Measurements from ENCODE around the gene GMCL2. TPM values are rescaled to one million over a fixed set of nuclear protein-coding genes. Genes with fewer than 3 reads are reported as not detected.

Gene GMCL2
- total RNA-seq, 2 experiments from 2014 or later, result not detected

DNA sequence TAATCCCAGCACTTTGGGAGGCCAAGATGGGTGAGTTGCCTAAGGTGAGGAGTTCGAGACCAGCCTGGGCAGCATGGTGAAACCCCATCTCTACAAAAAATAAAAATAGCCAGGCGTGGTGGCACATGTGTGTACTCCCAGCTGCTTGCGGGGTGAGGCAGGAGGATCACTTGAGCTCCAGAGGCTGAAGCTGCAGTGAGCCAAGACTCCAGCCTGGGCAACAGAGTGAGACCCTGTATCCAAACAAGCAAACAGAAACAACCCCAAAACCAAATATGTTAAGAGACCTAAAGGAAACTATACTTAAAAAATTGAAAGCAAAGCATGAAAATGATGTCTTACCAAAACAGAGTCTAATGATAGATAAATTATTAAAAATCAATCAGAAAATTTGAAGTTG is 29.6 kb upstream of the GMCL2 start:
- Mint-ChIP-seq H3K27me3 (no peaks in the 10 kb centered on the region), H3K4me1 (peaks cover 13% of the 10 kb centered on the region), H3K27ac (peak overlapping the region; percentile 13), H3K36me3 (ENCODE audit: low read depth) (peaks cover 63% of the 10 kb centered on the region), H3K4me3 (no peak overlapping the region), H3K9me3 (no peaks in the 10 kb centered on the region)
- DNase-seq, result no peak
- ChIA-PET CTCF (interaction anchor here (0.7 kb wide), 1 partner anchor 10 kb away, joined by 3 read pairs; no protein-coding TSS in a partner anchor), POLR2A (no interaction called here)

- Mint-ChIP-seq H3K9me3 (no peaks in the 10 kb centered on the region), H3K4me1 (peaks cover 6% of the 10 kb centered on the region), H3K27ac (peak overlapping the region; percentile 38), H3K27me3 (no peaks in the 10 kb centered on the region), H3K36me3 (ENCODE audit: low read depth) (peaks cover 64% of the 10 kb centered on the region), H3K4me3 (no peak overlapping the region)
- DNase-seq, result no peak
- ChIA-PET CTCF (interaction anchor here (0.7 to 1.4 kb wide), 4 partner anchors 9 to 12 kb away, joined by 3 to 5 read pairs (median 3); partner anchors contain the start of gene HNRNPAB), POLR2A (interaction anchor here (1.3 kb wide), 1 partner anchor 10 kb away, joined by 3 read pairs; no protein-coding TSS in a partner anchor)
These were observed 28.9 kb upstream of the GMCL2 start for GRCh38 chr5:178216088-178216534.

DNA sequence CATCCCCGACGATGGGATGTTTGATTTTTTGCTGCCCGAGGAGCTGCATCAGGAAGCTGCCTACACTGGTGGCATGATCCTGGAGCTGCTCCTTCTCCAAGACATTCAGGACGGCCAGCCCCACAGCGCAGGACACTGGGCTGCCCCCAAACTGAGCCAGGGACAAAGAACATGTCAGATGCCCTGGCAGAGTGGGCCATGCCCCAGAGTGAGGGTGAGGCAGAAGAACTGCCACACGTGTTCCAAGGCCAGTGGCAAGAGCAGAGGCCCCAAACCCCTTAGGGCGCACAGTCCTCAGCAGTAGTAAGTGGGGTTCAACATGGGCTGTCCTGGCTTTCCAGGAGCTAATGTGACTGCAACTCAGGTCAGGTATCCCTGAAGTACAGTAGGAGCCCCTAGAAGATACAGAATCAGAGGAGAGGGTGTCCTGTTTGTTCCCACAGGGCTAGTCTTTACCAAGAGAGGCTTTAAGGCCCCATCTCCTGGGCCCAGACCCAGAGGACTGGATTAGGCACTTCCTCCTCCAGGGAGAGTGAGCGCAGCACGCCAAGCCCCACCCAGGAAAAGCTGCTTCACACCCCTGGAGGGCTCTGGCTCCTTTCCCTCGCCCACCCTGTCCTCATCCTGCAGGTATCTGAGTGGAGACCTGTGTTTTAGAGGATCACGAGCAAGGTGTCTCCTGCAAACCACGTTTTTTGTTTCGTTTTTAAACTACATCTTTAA is 28.3 kb upstream of the GMCL2 start:
- Mint-ChIP-seq H3K27me3 (no peaks in the 10 kb centered on the region), H3K4me3 (no peak overlapping the region), H3K4me1 (peaks cover 6% of the 10 kb centered on the region), H3K36me3 (ENCODE audit: low read depth) (peaks cover 64% of the 10 kb centered on the region), H3K9me3 (no peaks in the 10 kb centered on the region), H3K27ac (no peak overlapping the region)
- CTCF ChIA-PET, result interaction anchor here (1.1 to 1.4 kb wide), 3 partner anchors 9 to 11 kb away, joined by 3 to 5 read pairs (median 3); partner anchors contain the start of gene HNRNPAB
- POLR2A ChIA-PET, result interaction anchor here (1.3 kb wide), 1 partner anchor 9 kb away, joined by 3 read pairs; no protein-coding TSS in a partner anchor
- no peak for DNase-seq

GRCh38 chr5:178214160-178214803 is 27.1 kb upstream of the GMCL2 start:
- POLR2A ChIA-PET, result no interaction called here
- H3K9me3 Mint-ChIP-seq, result no peaks in the 10 kb centered on the region
- H3K27me3 Mint-ChIP-seq, result no peaks in the 10 kb centered on the region
- peaks cover 75% of the 10 kb centered on the region for H3K36me3 Mint-ChIP-seq (ENCODE audit: low read depth)
- H3K4me1 Mint-ChIP-seq, result peaks cover 12% of the 10 kb centered on the region
- no peak overlapping the region for H3K4me3 Mint-ChIP-seq
- no peak for DNase-seq
- peak overlapping the region; percentile 57 for H3K27ac Mint-ChIP-seq
- CTCF ChIA-PET, result interaction anchor here (1.7 kb wide), 1 partner anchor 17 kb away, joined by 6 read pairs; no protein-coding TSS in a partner anchor

DNA sequence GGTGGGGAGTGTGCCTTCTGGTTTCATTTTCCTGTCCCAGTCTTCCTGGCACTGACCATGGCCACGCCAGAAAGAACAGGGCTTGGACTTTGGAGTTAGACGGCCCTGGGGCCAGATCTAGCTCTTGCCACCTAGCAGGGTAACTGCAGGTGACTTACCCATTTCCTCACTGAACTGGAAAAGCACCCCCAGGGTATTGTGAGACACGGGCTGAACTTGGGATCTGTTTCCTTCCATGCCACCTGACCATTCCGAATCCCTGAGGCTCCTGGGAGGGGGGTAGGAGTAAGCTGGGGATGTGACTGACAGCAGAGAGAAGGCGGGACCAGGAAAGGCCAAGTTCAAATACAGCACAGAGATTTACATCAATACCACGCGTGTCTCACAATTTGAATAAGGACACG is 26.6 kb upstream of the GMCL2 start:
- CTCF ChIA-PET, result interaction anchor here (1.7 kb wide), 1 partner anchor 17 kb away, joined by 6 read pairs; no protein-coding TSS in a partner anchor
- Mint-ChIP-seq H3K36me3 (ENCODE audit: low read depth) (peaks cover 78% of the 10 kb centered on the region), H3K4me1 (peaks cover 16% of the 10 kb centered on the region), H3K27ac (peak overlapping the region; percentile 37), H3K4me3 (no peak overlapping the region), H3K9me3 (no peaks in the 10 kb centered on the region), H3K27me3 (no peaks in the 10 kb centered on the region)
- no peak for DNase-seq
- POLR2A ChIA-PET, result no interaction called here

GRCh38 chr5:178213003-178213461 is 25.9 kb upstream of the GMCL2 start:
- Mint-ChIP-seq H3K27me3 (no peaks in the 10 kb centered on the region), H3K27ac (no peak overlapping the region), H3K9me3 (no peaks in the 10 kb centered on the region), H3K4me1 (peaks cover 20% of the 10 kb centered on the region), H3K4me3 (no peak overlapping the region), H3K36me3 (ENCODE audit: low read depth) (peaks cover 79% of the 10 kb centered on the region)
- ChIA-PET CTCF (interaction anchor here (1.5 to 1.7 kb wide), 2 partner anchors 12 to 18 kb away, joined by 3 to 6 read pairs; no protein-coding TSS in a partner anchor), POLR2A (no interaction called here)
- DNase-seq, result no peak

DNA sequence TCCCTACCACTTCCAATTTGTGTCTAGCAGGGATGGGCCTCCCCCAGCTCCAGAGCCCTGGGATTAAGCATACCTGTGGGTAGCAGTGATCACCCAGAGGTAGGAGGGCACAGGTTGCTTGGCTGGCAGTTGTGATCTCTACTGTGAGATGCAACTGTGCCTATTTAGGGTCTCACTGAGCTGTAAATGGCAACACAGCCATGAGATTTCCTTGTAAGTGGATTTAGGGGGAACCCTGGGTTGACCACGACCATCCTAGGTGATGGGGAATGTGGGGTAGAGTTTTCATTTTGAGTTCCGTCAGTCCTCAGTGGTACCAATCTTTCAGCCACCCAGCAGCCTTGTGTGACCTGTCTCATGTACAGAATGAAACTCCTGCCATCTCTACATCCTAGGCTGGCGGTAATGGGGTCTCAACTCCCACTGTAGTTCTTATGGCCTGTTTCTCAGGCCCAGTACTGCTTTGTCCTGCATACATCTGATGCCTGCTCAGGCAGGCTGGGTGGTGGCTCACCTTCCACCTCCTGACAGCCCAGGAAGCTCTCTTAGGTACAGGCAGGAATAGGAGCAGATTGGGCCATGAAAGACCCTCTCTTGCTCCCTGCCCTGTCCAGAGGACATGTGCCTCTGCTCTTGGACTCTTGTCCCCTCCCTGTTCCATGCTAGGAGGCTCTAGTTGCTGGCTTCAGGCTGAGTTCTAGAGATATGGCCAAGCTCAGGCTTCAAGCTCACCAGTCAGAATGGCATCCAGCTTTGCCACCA is 25.3 kb upstream of the GMCL2 start:
- Mint-ChIP-seq H3K36me3 (ENCODE audit: low read depth) (peaks cover 83% of the 10 kb centered on the region), H3K4me3 (no peak overlapping the region), H3K27me3 (no peaks in the 10 kb centered on the region), H3K4me1 (peaks cover 26% of the 10 kb centered on the region), H3K9me3 (no peaks in the 10 kb centered on the region), H3K27ac (no peak overlapping the region)
- CTCF ChIA-PET, result interaction anchor here (1.5 to 1.7 kb wide), 2 partner anchors 12 to 18 kb away, joined by 3 to 6 read pairs; no protein-coding TSS in a partner anchor
- POLR2A ChIA-PET, result no interaction called here
- DNase-seq, result no peak

GRCh38 chr5:178211095-178212048 is 24.2 kb upstream of the GMCL2 start:
- peaks cover 89% of the 10 kb centered on the region for H3K36me3 Mint-ChIP-seq (ENCODE audit: low read depth)

GRCh38 chr5:178210686-178211085 is 23.5 kb upstream of the GMCL2 start:
- CTCF ChIA-PET, result no interaction called here
- Mint-ChIP-seq H3K27ac (no peak overlapping the region), H3K4me1 (peaks cover 39% of the 10 kb centered on the region)

More at GRCh38 chr5:178211095-178212048, 24.2 kb upstream of the GMCL2 start:
- no peaks in the 10 kb centered on the region for H3K9me3 Mint-ChIP-seq
- ChIA-PET CTCF (interaction anchor here (0.7 to 1.5 kb wide), 2 partner anchors 13 to 18 kb away, joined by 3 read pairs; no protein-coding TSS in a partner anchor), POLR2A (no interaction called here)
- no peak for DNase-seq
- no peak overlapping the region for H3K4me3 Mint-ChIP-seq
- H3K4me1 Mint-ChIP-seq, result peaks cover 36% of the 10 kb centered on the region
- H3K27me3 Mint-ChIP-seq, result no peaks in the 10 kb centered on the region
- peak overlapping the region; percentile 60 for H3K27ac Mint-ChIP-seq

GRCh38 chr5:178210073-178210535 is 22.9 kb upstream of the GMCL2 start:
- DNase-seq, result no peak
- Mint-ChIP-seq H3K36me3 (ENCODE audit: low read depth) (peaks cover 89% of the 10 kb centered on the region), H3K9me3 (no peaks in the 10 kb centered on the region), H3K27ac (no peak overlapping the region), H3K4me3 (no peak overlapping the region), H3K27me3 (no peaks in the 10 kb centered on the region), H3K4me1 (peaks cover 40% of the 10 kb centered on the region)
- ChIA-PET CTCF (interaction anchor here (1.0 kb wide), 1 partner anchor 25 kb away, joined by 3 read pairs; no protein-coding TSS in a partner anchor), POLR2A (no interaction called here)

More at GRCh38 chr5:178210686-178211085, 23.5 kb upstream of the GMCL2 start:
- POLR2A ChIA-PET, result no interaction called here
- Mint-ChIP-seq H3K9me3 (no peaks in the 10 kb centered on the region), H3K36me3 (ENCODE audit: low read depth) (peaks cover 91% of the 10 kb centered on the region), H3K4me3 (no peak overlapping the region), H3K27me3 (no peaks in the 10 kb centered on the region)
- no peak for DNase-seq

GRCh38 chr5:178209334-178210072 is 22.3 kb upstream of the GMCL2 start:
- H3K9me3 Mint-ChIP-seq, result no peaks in the 10 kb centered on the region
- H3K4me1 Mint-ChIP-seq, result peaks cover 40% of the 10 kb centered on the region
- H3K27ac Mint-ChIP-seq, result no peak overlapping the region
- peaks cover 83% of the 10 kb centered on the region for H3K36me3 Mint-ChIP-seq (ENCODE audit: low read depth)
- H3K4me3 Mint-ChIP-seq, result peak overlapping the region; percentile 16
- no peak for DNase-seq
- ChIA-PET CTCF (interaction anchor here (0.7 to 1.0 kb wide), 2 partner anchors 25 to 30 kb away, joined by 3 read pairs; no protein-coding TSS in a partner anchor), POLR2A (no interaction called here)
- H3K27me3 Mint-ChIP-seq, result no peaks in the 10 kb centered on the region

Measured in activated CD4-positive, alpha-beta T cell treated with anti-CD3 and anti-CD28 coated beads, Interleukin-2, amount 10 ng/mL, durations not matched to agents 7 days and 5 days (primary cell).